Measurements from ENCODE around the gene FCSK. TPM values are rescaled to one million over a fixed set of nuclear protein-coding genes. Genes with fewer than 3 reads are reported as not detected.

FCSK gene
- total and polyA plus RNA-seq, 2 of the 13 experiments (the other 11 are each of a cell fraction or from before 2014, with no cell fraction given), result 9.1 to 19.2 TPM

- TF ChIP-seq THAP8 (CRISPR knock-in tag; IDR thresholded peaks at IDR 0.05; ENCODE audit: borderline replicate concordance), result 0 out of 2 replicates have a peak, but pooled peaks have one; percentile 3
- peak; percentile 67; the same call in 2 of the 3 replicates for TF ChIP-seq MXI1 (IDR thresholded peaks at IDR 0.05; ENCODE audit: borderline replicate concordance, low read depth, low read length)
- TF ChIP-seq ZUFSP (CRISPR knock-in tag; IDR thresholded peaks at IDR 0.05; ENCODE audit: borderline replicate concordance), result no peak
- no peak; the same call in 1 of the 2 replicates for TF ChIP-seq ZNF776 (CRISPR knock-in tag; IDR thresholded peaks at IDR 0.05)
- no peak for TF ChIP-seq ZNF263 (CRISPR knock-in tag; IDR thresholded peaks at IDR 0.05)
- TF ChIP-seq ZNF382 (CRISPR knock-in tag; IDR thresholded peaks at IDR 0.05; ENCODE audit: borderline replicate concordance), result no peak
- no peak for TF ChIP-seq RNF2 (conservative IDR thresholded peaks at IDR 0.05; ENCODE audit: low read depth)
- no peak for TF ChIP-seq FOXM1 (CRISPR knock-in tag; IDR thresholded peaks at IDR 0.05)
- TF ChIP-seq ZNF710 (CRISPR knock-in tag; IDR thresholded peaks at IDR 0.05; ENCODE audit: borderline replicate concordance), result peak; percentile 44; the same call in 1 of the 2 replicates
- TF ChIP-seq RERE (CRISPR knock-in tag; IDR thresholded peaks at IDR 0.05; ENCODE audit: low read depth), result no peak
- no peak; the same call in 1 of the 2 replicates for TF ChIP-seq HIVEP1 (CRISPR knock-in tag; IDR thresholded peaks at IDR 0.05)
- peak; percentile 46 for TF ChIP-seq ZNF704 (CRISPR knock-in tag; IDR thresholded peaks at IDR 0.05; ENCODE audit: borderline replicate concordance)
- peak; percentile 0 to 13; a peak in 1 of 4 replicates for TF ChIP-seq EP300 (IDR thresholded peaks at IDR 0.05; ENCODE audit: low read depth in 2 of 2, low read length in 2 of 2)
- peak; percentile 10; the same call in 1 of the 2 replicates for TF ChIP-seq EP300 (CRISPR knock-in tag; IDR thresholded peaks at IDR 0.05; ENCODE audit: borderline replicate concordance)
- TF ChIP-seq ZNF225 (CRISPR knock-in tag; IDR thresholded peaks at IDR 0.05), result no peak
- TF ChIP-seq ZNF251 (CRISPR knock-in tag; IDR thresholded peaks at IDR 0.05), result no peak
These were observed 69.5 kb downstream of the FCSK start, which contains the start of gene SF3B3 (continued) for GRCh38 chr16:70523743-70524398.

All from HepG2 (cell line).